ENCODE data around the gene RHNO1.
"Not testable (repeated sequence)": the region's sequence is repeated elsewhere in the genome, so short reads cannot be mapped to it uniquely, and the experiment has no call there.

The RHNO1 gene

DNA sequence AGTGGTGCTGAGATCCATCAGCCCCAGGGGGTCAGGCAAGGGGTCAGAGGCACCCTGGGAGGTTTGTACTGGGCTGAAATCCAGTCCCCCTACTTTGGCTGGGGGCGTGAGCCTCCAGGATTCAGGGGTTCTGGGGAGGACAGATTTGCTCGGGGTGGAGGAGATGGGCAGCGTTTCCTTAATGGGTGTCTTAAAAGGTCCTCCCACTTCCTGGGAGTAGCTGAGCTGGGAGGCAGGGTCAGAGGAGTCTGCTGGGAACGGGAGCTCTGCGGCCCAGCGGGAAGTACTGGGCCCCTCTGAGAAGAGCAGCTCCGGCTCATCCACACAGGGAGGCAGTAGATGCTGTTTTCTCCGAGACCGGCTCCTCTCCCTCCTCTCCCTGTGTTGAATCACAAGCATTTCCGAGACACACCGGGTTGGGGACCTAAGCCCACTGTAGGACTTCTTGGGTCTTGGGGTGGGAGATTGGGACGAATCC is 18.0 kb upstream of the RHNO1 start:
- Histone ChIP-seq H3K9me3 (ENCODE audit: control insufficient read depth, insufficient read depth, low read depth, low read length) (no peaks in the 10 kb centered on the region), H3K27ac (ENCODE audit: low read depth, low read length) (no peak overlapping the region), H3K9ac (ENCODE audit: low read length) (no peak overlapping the region), H3K36me3 (ENCODE audit: control insufficient read depth, insufficient read depth, low read length) (peaks cover 60% of the 10 kb centered on the region), H3K4me3 (ENCODE audit: low read depth, low read length) (no peak overlapping the region), H3K4me1 (ENCODE audit: control insufficient read depth, insufficient read depth, low read length) (no peaks in the 10 kb centered on the region), H3K27me3 (ENCODE audit: control insufficient read depth, insufficient read depth, low read length) (no peaks in the 10 kb centered on the region)

DNA sequence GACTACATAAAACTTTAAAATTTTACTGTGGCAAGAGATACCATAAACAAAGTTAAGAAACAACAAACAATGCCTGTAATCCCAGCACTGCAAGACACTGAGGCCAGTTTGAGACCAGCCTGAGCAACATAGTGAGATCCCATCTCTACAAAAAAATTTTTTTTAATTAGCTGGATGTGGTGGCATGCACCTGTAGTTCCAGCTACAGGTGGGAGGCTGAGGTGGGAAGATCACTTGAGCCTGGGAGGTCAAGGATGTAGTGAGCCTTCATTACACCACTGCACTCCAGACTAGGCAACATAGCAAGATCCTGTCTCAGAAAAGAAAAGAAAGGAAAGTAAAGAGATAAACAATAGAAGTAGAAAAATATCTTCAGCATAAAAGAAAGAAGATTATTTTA is 16.9 kb upstream of the RHNO1 start:
- H3K4me1 ChIP-seq (ENCODE audit: control insufficient read depth, insufficient read depth, low read length), result no peaks in the 10 kb centered on the region
- no peaks in the 10 kb centered on the region for H3K27me3 ChIP-seq (ENCODE audit: control insufficient read depth, insufficient read depth, low read length)
- no peak overlapping the region for H3K4me3 ChIP-seq (ENCODE audit: low read depth, low read length)
- H3K36me3 ChIP-seq (ENCODE audit: control insufficient read depth, insufficient read depth, low read length), result peaks cover 72% of the 10 kb centered on the region
- no peak overlapping the region for H3K27ac ChIP-seq (ENCODE audit: low read depth, low read length)
- H3K9ac ChIP-seq (ENCODE audit: low read length), result no peak overlapping the region
- no peaks in the 10 kb centered on the region for H3K9me3 ChIP-seq (ENCODE audit: control insufficient read depth, insufficient read depth, low read depth, low read length)

GRCh38 chr12:2862876-2863275 is 14.1 kb upstream of the RHNO1 start:
- Histone ChIP-seq H3K9ac (ENCODE audit: low read length) (no peak overlapping the region), H3K27me3 (ENCODE audit: control insufficient read depth, insufficient read depth, low read length) (no peaks in the 10 kb centered on the region), H3K36me3 (ENCODE audit: control insufficient read depth, insufficient read depth, low read length) (peaks cover 89% of the 10 kb centered on the region), H3K27ac (ENCODE audit: low read depth, low read length) (no peak overlapping the region), H3K4me3 (ENCODE audit: low read depth, low read length) (no peak overlapping the region), H3K9me3 (ENCODE audit: control insufficient read depth, insufficient read depth, low read depth, low read length) (no peaks in the 10 kb centered on the region), H3K4me1 (ENCODE audit: control insufficient read depth, insufficient read depth, low read length) (no peaks in the 10 kb centered on the region)

DNA sequence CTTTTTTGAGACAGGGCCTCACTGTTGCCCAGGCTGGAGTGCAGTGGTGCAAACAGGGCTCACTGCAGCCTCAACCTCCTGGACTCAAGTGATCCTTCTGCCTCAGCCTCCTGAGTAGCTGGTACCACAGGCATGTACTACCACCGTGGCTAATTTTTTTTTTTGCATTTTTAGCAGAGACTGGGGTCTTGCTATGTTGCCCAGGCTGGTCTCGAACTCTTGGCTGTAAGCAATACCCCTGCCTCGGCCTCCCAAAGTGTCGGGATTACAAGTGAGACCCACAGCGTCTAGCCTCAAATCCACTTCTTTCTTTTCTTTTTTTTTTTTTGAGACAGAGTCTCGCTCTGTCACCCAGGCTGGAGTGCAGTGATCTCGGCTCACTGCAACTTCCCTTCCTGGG is 13.6 kb upstream of the RHNO1 start:
- not testable (repeated sequence) for H3K9me3 ChIP-seq (ENCODE audit: control insufficient read depth, insufficient read depth, low read depth, low read length); H3K4me3 ChIP-seq (ENCODE audit: low read depth, low read length); H3K9ac ChIP-seq (ENCODE audit: low read length); H3K27ac ChIP-seq (ENCODE audit: low read depth, low read length); H3K4me1 ChIP-seq (ENCODE audit: control insufficient read depth, insufficient read depth, low read length); H3K27me3 ChIP-seq (ENCODE audit: control insufficient read depth, insufficient read depth, low read length)
- H3K36me3 ChIP-seq (ENCODE audit: control insufficient read depth, insufficient read depth, low read length), result peaks cover 89% of the 10 kb centered on the region

DNA sequence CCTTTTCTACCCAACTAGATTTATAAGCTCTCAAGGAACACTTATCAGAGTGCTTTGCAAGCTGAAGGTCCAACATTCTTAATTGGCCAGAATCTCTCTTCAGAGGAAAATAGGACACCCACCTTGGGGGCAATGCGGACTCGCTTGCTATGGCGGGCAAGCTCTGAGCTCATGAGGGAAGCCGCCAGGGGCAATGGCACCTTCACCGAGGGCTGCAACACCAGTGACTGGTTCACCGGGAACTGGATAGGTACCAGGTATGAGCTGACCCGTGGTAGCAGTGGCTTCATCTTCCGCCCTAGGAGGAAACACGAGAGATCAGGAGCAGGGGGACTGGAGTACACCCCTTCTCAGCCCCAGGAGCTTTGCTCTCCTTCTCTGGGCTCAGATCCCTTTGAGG is 12.8 kb upstream of the RHNO1 start:
- H3K4me3 ChIP-seq (ENCODE audit: low read depth, low read length), result no peak overlapping the region
- H3K9me3 ChIP-seq (ENCODE audit: control insufficient read depth, insufficient read depth, low read depth, low read length), result no peaks in the 10 kb centered on the region
- H3K9ac ChIP-seq (ENCODE audit: low read length), result no peak overlapping the region
- H3K4me1 ChIP-seq (ENCODE audit: control insufficient read depth, insufficient read depth, low read length), result no peaks in the 10 kb centered on the region
- H3K27ac ChIP-seq (ENCODE audit: low read depth, low read length), result no peak overlapping the region
- peaks cover 89% of the 10 kb centered on the region for H3K36me3 ChIP-seq (ENCODE audit: control insufficient read depth, insufficient read depth, low read length)
- no peaks in the 10 kb centered on the region for H3K27me3 ChIP-seq (ENCODE audit: control insufficient read depth, insufficient read depth, low read length)

DNA sequence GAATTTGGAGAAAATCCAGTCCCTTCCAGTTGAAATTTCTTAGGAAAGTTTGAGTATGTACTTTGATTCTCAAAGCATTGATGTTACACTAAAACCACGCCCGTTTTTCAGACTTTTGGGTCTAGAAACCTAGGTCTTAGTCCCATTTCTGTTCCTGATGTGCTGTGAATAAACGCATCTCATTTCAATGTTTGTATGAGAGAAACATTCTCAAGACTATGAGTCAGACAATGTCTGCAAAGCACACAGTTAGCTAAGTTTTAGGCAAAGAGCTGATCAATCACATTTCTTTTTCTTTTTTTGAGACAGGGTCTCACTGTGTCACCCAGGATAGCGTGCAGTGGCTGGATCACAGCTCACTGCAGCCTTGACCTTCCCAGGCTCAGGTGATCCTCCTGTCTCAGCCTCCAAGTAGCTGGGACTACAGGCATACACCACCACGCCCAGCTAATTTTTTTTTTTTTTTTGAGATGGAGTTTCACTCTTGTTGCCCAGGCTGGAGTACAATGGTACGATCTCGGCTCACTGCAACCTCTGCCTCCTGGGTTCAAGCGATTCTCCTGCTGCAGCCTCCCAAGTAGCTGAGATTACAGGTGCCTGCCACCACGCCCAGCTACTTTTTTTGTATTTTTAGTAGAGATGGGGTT is 7.9 kb upstream of the RHNO1 start:
- H3K27ac ChIP-seq (ENCODE audit: low read depth, low read length); H3K4me1 ChIP-seq (ENCODE audit: control insufficient read depth, insufficient read depth, low read length); H3K27me3 ChIP-seq (ENCODE audit: control insufficient read depth, insufficient read depth, low read length); H3K9me3 ChIP-seq (ENCODE audit: control insufficient read depth, insufficient read depth, low read depth, low read length); H3K9ac ChIP-seq (ENCODE audit: low read length); H3K4me3 ChIP-seq (ENCODE audit: low read depth, low read length): not testable (repeated sequence)
- H3K36me3 ChIP-seq (ENCODE audit: control insufficient read depth, insufficient read depth, low read length), result peaks cover 84% of the 10 kb centered on the region

DNA sequence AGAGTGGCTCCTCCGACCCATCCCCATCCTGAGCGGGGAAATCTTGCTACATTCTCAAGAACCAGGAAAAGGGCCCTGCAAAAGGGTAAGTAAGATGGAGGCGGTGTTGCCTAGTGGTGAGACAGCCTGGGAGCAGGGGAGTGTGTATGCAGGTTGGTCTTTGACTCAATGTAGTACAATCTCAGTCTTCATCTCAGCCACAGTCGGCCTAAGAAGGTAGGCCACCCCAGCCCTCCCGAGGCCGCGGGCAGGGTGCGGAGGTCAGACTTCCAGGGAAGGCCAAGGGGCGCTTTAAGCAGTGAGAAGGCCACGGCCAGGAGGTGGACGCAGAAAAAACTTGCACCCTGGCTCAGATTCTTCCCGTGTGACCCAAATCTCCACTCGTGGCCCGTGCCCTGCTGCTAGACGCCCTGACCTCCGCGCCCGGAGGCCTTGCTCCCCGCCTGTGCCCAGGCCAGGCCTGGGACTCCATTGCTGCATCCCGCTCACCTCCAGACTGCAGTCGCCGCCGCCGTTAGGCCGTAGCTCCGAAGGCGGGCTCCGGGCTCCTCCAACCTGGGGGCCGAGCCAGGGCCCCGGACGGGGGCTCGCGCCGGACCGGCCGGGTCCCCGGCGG is 484 bp upstream of the RHNO1 start:
- H3K4me1 ChIP-seq (ENCODE audit: control insufficient read depth, insufficient read depth, low read length), result peaks cover 14% of the 10 kb centered on the region
- H3K36me3 ChIP-seq (ENCODE audit: control insufficient read depth, insufficient read depth, low read length), result peaks cover 43% of the 10 kb centered on the region
- H3K27me3 ChIP-seq (ENCODE audit: control insufficient read depth, insufficient read depth, low read length), result no peaks in the 10 kb centered on the region
- H3K9ac ChIP-seq (ENCODE audit: low read length), result peak overlapping the region; percentile 98
- peak overlapping the region; percentile 90 for H3K27ac ChIP-seq (ENCODE audit: low read depth, low read length)
- H3K4me3 ChIP-seq (ENCODE audit: low read depth, low read length), result peak overlapping the region; percentile 89
- H3K9me3 ChIP-seq (ENCODE audit: control insufficient read depth, insufficient read depth, low read depth, low read length), result no peaks in the 10 kb centered on the region

DNA sequence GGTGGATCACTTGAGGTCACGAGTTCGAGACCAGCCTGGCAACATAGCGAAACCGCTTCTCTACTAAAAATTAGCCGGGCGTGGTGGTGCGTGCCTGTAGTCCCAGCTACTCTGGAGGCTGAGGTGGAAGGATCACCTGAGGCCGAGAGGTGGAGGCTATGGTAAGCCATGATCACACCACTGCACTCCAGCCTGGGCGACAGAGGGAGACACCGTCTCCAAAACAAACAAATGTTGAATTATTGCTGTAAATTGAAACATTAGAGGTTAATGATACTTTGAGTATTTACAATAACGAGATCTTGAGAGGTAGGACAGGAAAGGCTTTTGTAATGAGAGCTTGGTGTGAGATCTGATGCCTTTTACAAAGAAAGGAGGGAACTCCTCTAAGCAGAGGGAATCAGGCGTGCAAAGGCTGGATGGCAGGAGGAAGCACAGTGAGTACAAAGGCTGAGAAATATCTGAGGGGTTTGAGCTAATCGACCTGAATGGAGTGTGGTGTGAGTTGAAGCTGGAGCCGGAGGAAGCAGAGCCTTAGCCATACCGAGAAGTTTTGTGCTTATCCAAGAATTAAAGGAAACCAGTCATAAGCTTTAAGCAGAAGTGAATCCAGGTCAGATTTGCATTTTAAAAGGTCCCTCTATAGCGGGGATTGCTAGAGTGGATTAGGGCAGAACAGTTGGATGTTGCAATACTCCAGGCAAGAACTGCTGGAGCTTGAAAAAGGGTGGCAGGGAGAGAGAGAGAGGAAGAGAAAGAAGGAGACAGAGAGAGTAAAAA is 1.1 kb downstream of the RHNO1 start:
- Histone ChIP-seq H3K4me1 (ENCODE audit: control insufficient read depth, insufficient read depth, low read length) (peaks cover 14% of the 10 kb centered on the region), H3K27ac (ENCODE audit: low read depth, low read length) (peak overlapping the region; percentile 90; the same call in 1 of the 2 replicates), H3K9ac (ENCODE audit: low read length) (peak overlapping the region; percentile 96), H3K4me3 (ENCODE audit: low read depth, low read length) (peak overlapping the region; percentile 89), H3K36me3 (ENCODE audit: control insufficient read depth, insufficient read depth, low read length) (peaks cover 28% of the 10 kb centered on the region), H3K9me3 (ENCODE audit: control insufficient read depth, insufficient read depth, low read depth, low read length) (no peaks in the 10 kb centered on the region), H3K27me3 (ENCODE audit: control insufficient read depth, insufficient read depth, low read length) (no peaks in the 10 kb centered on the region)

DNA sequence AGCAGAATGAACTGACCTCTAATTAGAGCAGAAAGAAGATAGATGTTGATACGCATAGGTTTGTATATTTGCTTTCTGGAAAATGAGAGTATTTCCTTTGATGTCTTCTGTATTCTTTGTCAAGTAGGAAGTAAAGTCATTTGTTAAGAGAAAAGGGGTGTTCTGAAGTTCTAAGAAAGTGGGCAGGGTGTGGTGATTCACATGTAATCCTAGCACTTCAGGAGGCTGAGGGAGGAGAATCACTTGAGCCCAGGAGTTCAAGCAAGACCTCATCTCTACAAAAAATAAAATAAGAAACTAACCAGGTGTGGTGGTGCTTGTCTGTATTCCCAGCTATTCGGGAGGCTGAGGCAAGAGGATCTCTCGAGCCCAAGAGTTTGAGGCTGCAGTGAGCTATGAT is 2.8 kb downstream of the RHNO1 start:
- Histone ChIP-seq H3K4me1 (ENCODE audit: control insufficient read depth, insufficient read depth, low read length) (peaks cover 17% of the 10 kb centered on the region), H3K4me3 (ENCODE audit: low read depth, low read length) (no peak overlapping the region), H3K36me3 (ENCODE audit: control insufficient read depth, insufficient read depth, low read length) (peaks cover 15% of the 10 kb centered on the region), H3K27ac (ENCODE audit: low read depth, low read length) (no peak overlapping the region), H3K9ac (ENCODE audit: low read length) (no peak overlapping the region), H3K27me3 (ENCODE audit: control insufficient read depth, insufficient read depth, low read length) (no peaks in the 10 kb centered on the region), H3K9me3 (ENCODE audit: control insufficient read depth, insufficient read depth, low read depth, low read length) (no peaks in the 10 kb centered on the region)

- Histone ChIP-seq H3K9me3 (ENCODE audit: control insufficient read depth, insufficient read depth, low read depth, low read length) (no peaks in the 10 kb centered on the region), H3K4me3 (ENCODE audit: low read depth, low read length) (no peak overlapping the region), H3K36me3 (ENCODE audit: control insufficient read depth, insufficient read depth, low read length) (peaks cover 43% of the 10 kb centered on the region), H3K27ac (ENCODE audit: low read depth, low read length) (no peak overlapping the region), H3K4me1 (ENCODE audit: control insufficient read depth, insufficient read depth, low read length) (peaks cover 6% of the 10 kb centered on the region), H3K27me3 (ENCODE audit: control insufficient read depth, insufficient read depth, low read length) (no peaks in the 10 kb centered on the region), H3K9ac (ENCODE audit: low read length) (no peak overlapping the region)
Observed at GRCh38 chr12:2884810-2885209, 7.8 kb downstream of the RHNO1 start.

DNA sequence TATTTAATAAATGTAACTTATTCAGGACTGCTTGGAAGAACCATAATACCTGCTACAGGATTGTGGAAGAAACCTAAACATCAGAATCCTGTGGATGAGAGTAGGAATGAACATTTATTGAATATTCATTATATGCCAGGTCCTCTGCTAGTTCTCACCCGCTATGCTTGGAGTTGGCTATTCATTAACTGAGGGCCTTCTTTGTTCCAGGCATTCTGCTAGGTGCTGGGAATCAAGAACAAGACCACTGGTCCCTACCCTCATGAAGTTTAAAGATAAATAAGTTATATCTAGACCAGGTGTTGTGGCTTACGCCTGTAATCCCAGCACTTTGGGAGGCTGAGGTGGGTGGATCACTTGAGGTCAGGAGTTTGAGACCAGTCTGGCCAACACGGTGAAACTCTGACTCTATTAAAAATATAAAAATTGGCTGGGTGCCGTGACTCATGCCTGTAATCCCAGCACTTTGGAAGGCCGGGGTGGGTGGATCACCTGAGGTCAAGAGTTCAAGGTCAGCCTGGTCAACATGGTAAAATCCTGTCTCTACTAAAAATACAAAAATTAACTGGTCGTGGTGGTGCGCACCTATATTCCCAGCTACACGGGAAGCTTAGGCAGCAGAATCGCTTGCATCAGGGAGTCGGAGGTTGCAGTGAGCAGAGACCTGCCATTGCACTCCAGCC is 9.9 kb downstream of the RHNO1 start:
- Histone ChIP-seq H3K27me3 (ENCODE audit: control insufficient read depth, insufficient read depth, low read length) (no peaks in the 10 kb centered on the region), H3K9ac (ENCODE audit: low read length) (no peak overlapping the region), H3K27ac (ENCODE audit: low read depth, low read length) (no peak overlapping the region), H3K9me3 (ENCODE audit: control insufficient read depth, insufficient read depth, low read depth, low read length) (no peaks in the 10 kb centered on the region), H3K4me3 (ENCODE audit: low read depth, low read length) (no peak overlapping the region), H3K4me1 (ENCODE audit: control insufficient read depth, insufficient read depth, low read length) (peaks cover 12% of the 10 kb centered on the region), H3K36me3 (ENCODE audit: control insufficient read depth, insufficient read depth, low read length) (peaks cover 37% of the 10 kb centered on the region)

Measured in HUES6 (cell line).